Activated CD8-positive, alpha-beta memory T cell treated with anti-CD3 and anti-CD28 coated beads for 48 hours (primary cell): ENCODE data around the gene GABPB2.

ENCODE experiments used
- DNase-seq, 3 experiments: peaks; one replicate each; pipeline ENCODE4 v3.0.0-alpha.2; 2020; ENCODE audit warnings: low read depth in 2 of 3, low spot score in 2 of 3

The GABPB2 gene

GRCh38 chr1:151133018-151133806 lies 62.7 kb downstream of the GABPB2 start:
- DNase-seq = no peak

GRCh38 chr1:151134396-151134795 lies 63.8 kb downstream of the GABPB2 start:
- DNase-seq = no peak

- DNase-seq = no peak
Observed at GRCh38 chr1:151134991-151135390, 64.4 kb downstream of the GABPB2 start.

GRCh38 chr1:151135433-151136385 lies 65.1 kb downstream of the GABPB2 start:
- DNase-seq = no peak

GRCh38 chr1:151137789-151138188 lies 67.2 kb downstream of the GABPB2 start:
- DNase-seq = no peak

GRCh38 chr1:151142411-151143056 lies 72.0 kb downstream of the GABPB2 start:
- no peak for DNase-seq

GRCh38 chr1:151143057-151143435 lies 72.5 kb downstream of the GABPB2 start:
- no peak for DNase-seq

GRCh38 chr1:151143986-151144385 lies 73.4 kb downstream of the GABPB2 start:
- DNase-seq = no peak

- DNase-seq = no peak
Observed at GRCh38 chr1:151144474-151145303, 74.1 kb downstream of the GABPB2 start.

GRCh38 chr1:151145304-151146071 lies 74.9 kb downstream of the GABPB2 start:
- no peak for DNase-seq

GRCh38 chr1:151146072-151146411 lies 75.5 kb downstream of the GABPB2 start:
- DNase-seq = no peak

- peak; percentile 74 to 80 (median 79) for DNase-seq
Observed at GRCh38 chr1:151146412-151147131, 76.0 kb downstream of the GABPB2 start, which contains the start of gene SEMA6C. Gene SEMA6C (minus strand): TSS chr1:151146631. CDS start chr1:151142621, 4,010 bp downstream.

GRCh38 chr1:151147132-151147503 lies 76.6 kb downstream of the GABPB2 start:
- DNase-seq = no peak

GRCh38 chr1:151147665-151148064 lies 77.1 kb downstream of the GABPB2 start:
- DNase-seq = no peak

GRCh38 chr1:151156515-151156819 lies 85.9 kb downstream of the GABPB2 start, which contains the start of gene TNFAIP8L2:
Gene TNFAIP8L2 (plus strand): TSS chr1:151156649. CDS start chr1:151158698, 2,049 bp downstream.
- DNase-seq = peak in 1 of 3 experiments; percentile 53

- DNase-seq = peak in 2 of 3 experiments; percentile 26 to 41
Observed at GRCh38 chr1:151157067-151157531, 86.5 kb downstream of the GABPB2 start.

- DNase-seq = peak in 2 of 3 experiments; percentile 26 to 34
Observed at GRCh38 chr1:151158326-151158725, 87.8 kb downstream of the GABPB2 start.

- no peak for DNase-seq
Observed at GRCh38 chr1:151158751-151159251, 88.2 kb downstream of the GABPB2 start.

- no peak for DNase-seq
Observed at GRCh38 chr1:151159373-151159772, 88.8 kb downstream of the GABPB2 start.
